Stimulated activated CD4-positive, alpha-beta T cell treated with anti-CD3 and anti-CD28 coated beads, Interleukin-1b, Interleukin-23, amount 100 ng/mL, for 1 hour (primary cell): ENCODE data around the gene C7orf33.

ENCODE experiments used
- DNase-seq, 2 donors: peaks; one replicate each; pipeline ENCODE4 v3.0.0-alpha.2; 2020; ENCODE audit warnings: low read depth in 2 of 2

Gene C7orf33

DNA sequence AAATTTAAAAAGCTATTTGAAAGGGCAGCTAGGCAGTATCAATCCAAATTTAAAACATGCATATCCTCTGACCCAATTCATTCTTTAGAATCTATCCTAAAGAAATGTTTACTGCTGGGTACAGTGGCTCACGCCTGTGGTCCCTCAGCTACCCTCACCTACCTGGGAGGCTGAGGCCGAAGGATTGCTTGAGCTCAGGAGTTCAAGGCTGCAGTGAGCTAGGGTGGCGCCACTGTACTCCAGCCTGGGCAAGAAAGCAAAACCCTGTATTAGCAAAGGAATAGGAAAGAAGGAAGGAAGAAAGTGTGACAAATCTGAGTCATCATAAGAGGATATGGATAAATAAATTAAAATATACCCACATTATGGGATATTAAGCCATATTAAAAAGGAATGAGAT, 36.3 kb downstream of the C7orf33 start:
- no peak for DNase-seq

DNA sequence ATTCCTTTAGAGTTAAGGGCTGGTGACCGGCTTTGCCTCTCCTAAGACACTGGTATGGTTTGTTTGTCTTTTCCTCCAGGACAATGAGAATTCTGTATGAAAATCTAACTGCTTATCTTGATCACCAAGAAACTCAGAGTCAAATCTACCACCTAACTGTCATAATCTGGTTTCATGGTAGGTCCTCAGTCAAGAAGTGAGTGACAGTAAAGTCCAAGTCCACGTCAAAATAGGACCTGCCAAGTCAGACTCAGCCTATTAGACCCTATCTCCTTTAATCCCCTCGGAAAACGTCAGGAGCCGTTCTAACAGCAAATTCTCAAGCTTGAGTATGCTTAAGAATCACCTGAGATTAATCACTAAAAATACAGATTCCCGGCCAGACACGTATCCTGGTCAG, 37.4 kb downstream of the C7orf33 start:
- no peak for DNase-seq

- DNase-seq = no peak
Measured at GRCh38 chr7:148630078-148630477, 39.5 kb downstream of the C7orf33 start.

DNA sequence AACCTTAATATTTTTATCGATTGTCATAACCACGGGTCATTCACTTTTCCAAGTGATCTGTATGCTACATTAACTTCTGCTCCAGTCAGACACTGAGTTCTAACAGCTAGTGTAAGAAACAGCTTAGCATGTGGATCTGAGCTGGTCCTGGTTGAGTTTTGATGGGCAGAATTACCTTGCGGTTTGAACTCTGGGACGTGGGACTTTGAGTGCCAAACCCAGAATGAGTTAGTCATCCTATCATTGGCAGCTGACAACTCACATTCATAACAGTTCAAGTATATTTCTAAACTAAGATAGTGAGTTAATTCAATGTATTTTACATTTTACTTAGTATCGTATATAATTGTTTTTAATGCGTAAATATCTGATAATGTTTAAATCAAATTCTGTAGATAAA, 43.2 kb downstream of the C7orf33 start:
- no peak for DNase-seq

GRCh38 chr7:148637094-148637493, 46.5 kb downstream of the C7orf33 start:
- DNase-seq = no peak

- no peak for DNase-seq
Measured at GRCh38 chr7:148645898-148646297, 55.3 kb downstream of the C7orf33 start.

- DNase-seq = no peak
Measured at GRCh38 chr7:148650232-148650858, 59.8 kb downstream of the C7orf33 start.

GRCh38 chr7:148652773-148653172, 62.2 kb downstream of the C7orf33 start:
- DNase-seq = no peak

DNA sequence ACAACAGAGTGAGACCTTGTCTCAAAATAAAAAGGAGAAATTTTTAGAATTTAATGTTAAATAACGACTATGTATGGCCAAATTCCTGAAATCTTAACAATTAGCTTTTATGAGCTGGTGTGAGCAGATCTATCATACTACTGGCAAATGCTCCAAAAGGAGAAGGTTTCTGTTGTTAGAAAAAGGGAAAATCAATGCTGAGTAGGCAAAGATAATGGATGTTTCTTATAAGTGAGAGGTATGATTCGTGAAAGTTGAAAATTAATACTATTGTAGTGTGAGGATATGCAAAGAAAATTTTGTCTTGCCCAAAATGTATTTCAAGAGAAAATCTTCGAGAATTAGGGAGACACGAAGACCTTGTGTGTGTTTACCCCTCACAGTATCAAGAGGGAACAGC, 67.4 kb downstream of the C7orf33 start:
- DNase-seq = no peak

- no peak for DNase-seq
Measured at GRCh38 chr7:148661471-148661870, 70.9 kb downstream of the C7orf33 start.

DNA sequence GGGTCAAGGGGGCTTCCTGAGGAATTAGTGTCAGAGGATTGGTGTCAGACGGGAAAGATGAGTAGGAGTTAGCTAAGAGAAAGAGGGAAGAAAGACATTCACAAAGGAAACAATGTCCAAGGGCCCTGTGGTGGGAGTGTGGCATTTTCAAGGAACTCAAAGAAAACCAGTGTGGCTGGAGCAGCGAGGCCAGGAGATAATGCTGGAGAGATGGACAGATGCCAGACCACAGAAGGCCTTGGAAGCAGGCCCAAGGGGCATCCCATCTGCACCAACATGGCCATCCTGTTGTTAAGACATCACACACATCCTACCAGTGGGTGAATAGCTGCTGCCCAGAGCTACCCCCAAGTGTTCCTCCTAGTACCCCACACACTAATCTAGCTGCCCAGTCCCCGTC, 72.1 kb downstream of the C7orf33 start:
- DNase-seq = no peak

DNA sequence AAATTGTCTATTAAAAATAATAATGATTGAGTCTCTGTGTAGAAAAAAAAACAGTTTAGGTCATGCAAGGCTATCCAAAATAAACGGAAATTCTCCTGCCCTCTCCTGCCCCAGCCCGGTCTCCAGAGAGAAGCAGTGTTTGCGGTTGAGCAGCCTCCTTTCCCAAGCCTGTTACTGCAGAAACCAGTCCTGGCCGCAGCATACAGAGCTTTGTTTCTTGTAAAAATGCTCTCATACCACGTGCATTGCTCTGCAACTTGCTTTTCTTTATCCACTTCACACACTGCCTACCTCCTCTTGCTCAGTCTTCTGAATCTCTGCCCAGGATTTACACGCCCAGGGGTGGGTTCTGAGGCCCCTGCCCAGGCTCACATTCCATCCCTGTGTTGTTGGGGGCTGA, 73.8 kb downstream of the C7orf33 start:
- DNase-seq = no peak

DNA sequence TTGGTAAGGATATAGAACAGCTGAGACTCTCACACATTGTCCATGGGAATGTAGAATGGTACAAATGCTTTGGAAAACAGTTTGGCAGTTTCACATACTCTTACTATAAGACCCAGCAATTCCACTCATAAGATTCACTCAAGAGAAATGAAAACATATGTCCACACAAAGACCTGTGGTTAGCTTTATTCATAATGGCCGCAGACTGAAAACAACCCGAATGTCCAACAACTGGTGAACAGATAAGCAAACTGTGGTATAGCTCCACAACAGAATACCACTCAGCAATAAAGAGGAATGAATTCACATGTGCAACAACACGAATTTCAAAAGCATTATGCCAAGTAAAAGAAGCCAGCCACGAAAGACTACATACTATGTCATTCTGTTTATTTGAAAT, 74.7 kb downstream of the C7orf33 start:
- DNase-seq = no peak
